Panc1 (cell line): ENCODE data around the gene FAM53A. TPM values are rescaled to one million over a fixed set of nuclear protein-coding genes. Genes with fewer than 3 reads are reported as not detected.

Experiments
- ATAC-seq: fragments of 200-7000 bp; cut with Tn5 transposase; 2 replicates; pipeline ENCODE4 v1.9.1; 2020; ENCODE audit warnings: mild to moderate bottlenecking, moderate library complexity
- BruUV-seq: library from RNA; stranded (reverse); fragments of 400-500 nt; replicated peaks from 2 replicates; lab custom pipeline; 2021; lab: Mats Ljungman, UMichigan
- CTCF ChIA-PET: fragments of 300-600 bp; sonication (Branson Sonifier 250); formaldehyde crosslinking; loops from one replicate; lab custom pipeline; 2022; ENCODE audit warnings: antibody characterized with exemption; lab: Charles Lee
- POLR2A ChIA-PET: fragments of 300-600 bp; sonication (Branson Sonifier 250); formaldehyde crosslinking; loops from one replicate; lab custom pipeline; 2022; ENCODE audit warnings: antibody characterized with exemption; lab: Charles Lee
- DNase-seq: peaks from one replicate; pipeline ENCODE4 v3.0.0-alpha.2; 2010; ENCODE audit warnings: low read depth, low spot score
- H3K27ac ChIP-seq: 2 replicates; pipeline ENCODE4 v1.5.1; 2011; ENCODE audit warnings: mild to moderate bottlenecking, low read length, inconsistent platforms
- H3K27me3 ChIP-seq: fragments of 200-500 bp; sonication (Bioruptor generic); 2 replicates; pipeline ENCODE4 v1.6.0; 2014; ENCODE audit warnings: low read length, inconsistent platforms; ENCODE audit not compliant: control insufficient read depth, insufficient read depth
- H3K36me3 ChIP-seq: fragments of 200-500 bp; sonication (Bioruptor generic); 2 replicates; pipeline ENCODE4 v1.5.1; 2014; ENCODE audit warnings: inconsistent platforms, mild to moderate bottlenecking, low read length, moderate library complexity; ENCODE audit not compliant: control insufficient read depth, insufficient read depth
- H3K4me1 ChIP-seq: 2 replicates; pipeline ENCODE4 v1.5.1; 2011; ENCODE audit warnings: inconsistent platforms, mild to moderate bottlenecking, low read length, moderate library complexity; ENCODE audit not compliant: control insufficient read depth, insufficient read depth
- H3K4me3 ChIP-seq, 2 experiments: 2 replicates each; pipeline ENCODE4 v1.5.1; 2011 to 2012; ENCODE audit warnings: low read depth in 2 of 2, low read length in 2 of 2, mild to moderate bottlenecking in 2 of 2, inconsistent platforms in 1 of 2, moderate library complexity in 1 of 2
- H3K9me3 ChIP-seq: fragments of 200-500 bp; sonication (Bioruptor generic); 2 replicates; pipeline ENCODE4 v1.5.1; 2014; ENCODE audit warnings: low read depth, mild to moderate bottlenecking, inconsistent platforms, low read length, moderate library complexity; ENCODE audit not compliant: control insufficient read depth, insufficient read depth
- POLR2AphosphoS5 ChIP-seq: IDR thresholded peaks from 2 replicates; pipeline ENCODE4 v1.6.1; 2012; ENCODE audit warnings: mild to moderate bottlenecking, low read depth, low read length, moderate library complexity
- REST ChIP-seq, 2 experiments: IDR thresholded peaks; 2 replicates each; pipeline ENCODE4 v1.6.1; 2011 to 2012; ENCODE audit warnings: low read depth in 2 of 2, control low read depth in 1 of 2, low read length in 1 of 2, mild to moderate bottlenecking in 1 of 2, moderate library complexity in 1 of 2; ENCODE audit not compliant: insufficient read depth in 1 of 2
- SIN3A ChIP-seq: IDR thresholded peaks from 2 replicates; pipeline ENCODE4 v1.6.1; 2012; ENCODE audit warnings: low read depth, mild to moderate bottlenecking, low read length, moderate library complexity, borderline replicate concordance; ENCODE audit not compliant: insufficient read depth
- TCF7L2 ChIP-seq: IDR thresholded peaks from 2 replicates; pipeline ENCODE4 v1.6.1; 2011; ENCODE audit warnings: mild to moderate bottlenecking, low read depth, low read length, inconsistent platforms
- in situ Hi-C: cut with HindIII; loops from 2 replicates; pipeline ENCODE4 v1.10.0; 2016; ENCODE audit warnings: low sequenced_read_pairs, low pct_unique_long_range_greater_than_20kb
- intact Hi-C: fragments of 100-400 bp; cut with micrococcal nuclease; formaldehyde crosslinking; loops from one replicate; pipeline ENCODE4 v1.10.0; 2022; ENCODE audit not compliant: unreplicated experiment
- total RNA-seq: library from RNA; stranded (reverse); gene quantifications from one replicate; pipeline ENCODE4 v1.2.1, GENCODE V29; 2021; ENCODE audit not compliant: unreplicated experiment
- TF ChIP-seq, protein P1 (sequence below): fragments of 450-650 bp; IDR thresholded peaks from 2 replicates; pipeline ENCODE4 v1.5.1; 2017; ENCODE audit warnings: mild to moderate bottlenecking

The FAM53A gene
- total RNA-seq, 1 experiment from 2014 or later: 7.0 TPM

- intact Hi-C loops: no loop called here
Measured at GRCh38 chr4:1624519-1624910, 59.6 kb downstream of the FAM53A start.

DNA sequence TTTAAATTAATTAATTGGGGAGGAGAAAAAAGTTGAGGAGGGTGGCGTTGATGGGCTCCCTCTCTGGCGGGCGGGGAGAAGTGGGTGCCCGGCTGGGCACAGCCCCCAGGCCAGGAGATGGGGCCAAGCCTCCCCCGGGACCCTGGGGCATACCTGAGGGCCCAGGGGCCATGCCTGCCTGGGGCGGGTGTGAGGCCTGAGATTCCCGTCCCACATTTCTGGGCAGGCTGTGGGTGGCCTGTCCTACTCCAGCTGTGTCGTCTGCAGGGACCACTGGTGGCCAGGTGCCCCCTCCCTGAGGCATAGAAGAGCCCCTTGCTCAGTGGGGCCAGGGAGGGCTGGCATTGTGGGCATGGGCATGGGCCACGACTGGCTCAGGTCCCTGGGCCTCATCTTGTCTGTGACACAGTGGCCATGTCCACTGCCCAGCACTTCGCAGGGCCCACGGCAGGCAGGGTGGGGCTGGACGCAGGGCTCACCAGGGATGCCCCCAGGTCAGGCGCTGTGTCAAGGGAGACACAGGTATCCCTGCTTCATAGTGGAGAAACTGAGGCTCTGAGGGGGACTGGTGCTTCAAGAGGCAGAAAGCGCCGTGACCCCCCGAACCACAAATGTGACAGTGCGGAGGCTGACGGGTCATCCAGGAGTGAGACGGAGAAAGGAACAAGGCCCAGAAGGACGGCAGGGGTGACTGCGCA lies 60.1 kb downstream of the FAM53A start:
- ATAC-seq: no peak
- in situ Hi-C loops: no loop called here

More at GRCh38 chr4:1624519-1624910, 59.6 kb downstream of the FAM53A start:
- Histone ChIP-seq H3K4me3 (no peak overlapping the region), H3K9me3 (no peaks in the 10 kb centered on the region), H3K27ac (no peak overlapping the region), H3K4me1 (no peaks in the 10 kb centered on the region), H3K36me3 (no peaks in the 10 kb centered on the region), H3K27me3 (no peaks in the 10 kb centered on the region)
- POLR2A ChIA-PET: no interaction called here
- ATAC-seq: no peak
- DNase-seq: no peak
- CTCF ChIA-PET: no interaction called here
- no TSS peak for BruUV-seq
- TF ChIP-seq, protein P1, sequence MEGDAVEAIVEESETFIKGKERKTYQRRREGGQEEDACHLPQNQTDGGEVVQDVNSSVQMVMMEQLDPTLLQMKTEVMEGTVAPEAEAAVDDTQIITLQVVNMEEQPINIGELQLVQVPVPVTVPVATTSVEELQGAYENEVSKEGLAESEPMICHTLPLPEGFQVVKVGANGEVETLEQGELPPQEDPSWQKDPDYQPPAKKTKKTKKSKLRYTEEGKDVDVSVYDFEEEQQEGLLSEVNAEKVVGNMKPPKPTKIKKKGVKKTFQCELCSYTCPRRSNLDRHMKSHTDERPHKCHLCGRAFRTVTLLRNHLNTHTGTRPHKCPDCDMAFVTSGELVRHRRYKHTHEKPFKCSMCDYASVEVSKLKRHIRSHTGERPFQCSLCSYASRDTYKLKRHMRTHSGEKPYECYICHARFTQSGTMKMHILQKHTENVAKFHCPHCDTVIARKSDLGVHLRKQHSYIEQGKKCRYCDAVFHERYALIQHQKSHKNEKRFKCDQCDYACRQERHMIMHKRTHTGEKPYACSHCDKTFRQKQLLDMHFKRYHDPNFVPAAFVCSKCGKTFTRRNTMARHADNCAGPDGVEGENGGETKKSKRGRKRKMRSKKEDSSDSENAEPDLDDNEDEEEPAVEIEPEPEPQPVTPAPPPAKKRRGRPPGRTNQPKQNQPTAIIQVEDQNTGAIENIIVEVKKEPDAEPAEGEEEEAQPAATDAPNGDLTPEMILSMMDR: no peak
- TF ChIP-seq TCF7L2 (no peak), SIN3A (no peak), REST (IDR thresholded peaks at IDR 0.05; ENCODE audit: insufficient read depth in 1 of 2, low read depth in 2 of 2, low read length in 1 of 2) (no peak), POLR2AphosphoS5 (no peak)
- in situ Hi-C loops: no loop called here

More for the DNA sequence above, 60.1 kb downstream of the FAM53A start:
- no peak for DNase-seq
- CTCF ChIA-PET: no interaction called here
- no peaks in the 10 kb centered on the region for H3K27me3 ChIP-seq
- H3K36me3 ChIP-seq: no peaks in the 10 kb centered on the region
- no peaks in the 10 kb centered on the region for H3K4me1 ChIP-seq
- POLR2A ChIA-PET: no interaction called here
- intact Hi-C loops: no loop called here
- no peak overlapping the region for H3K4me3 ChIP-seq
- no peaks in the 10 kb centered on the region for H3K9me3 ChIP-seq
- BruUV-seq: no TSS peak
- H3K27ac ChIP-seq: no peak overlapping the region
- TF ChIP-seq REST (IDR thresholded peaks at IDR 0.05; ENCODE audit: insufficient read depth in 1 of 2, low read depth in 2 of 2, low read length in 1 of 2): no peak
- TF ChIP-seq TCF7L2: no peak
